GM12874 (cell line): Measurements from ENCODE around the gene SPOCK3.

Experiments
- TF ChIP-seq, protein P1 (sequence below): IDR thresholded peaks from 2 replicates; pipeline ENCODE4 v1.5.1; 2011; ENCODE audit warnings: low read depth, mild to moderate bottlenecking, control low read depth, low read length, moderate library complexity; ENCODE audit not compliant: insufficient read depth

Gene SPOCK3

DNA sequence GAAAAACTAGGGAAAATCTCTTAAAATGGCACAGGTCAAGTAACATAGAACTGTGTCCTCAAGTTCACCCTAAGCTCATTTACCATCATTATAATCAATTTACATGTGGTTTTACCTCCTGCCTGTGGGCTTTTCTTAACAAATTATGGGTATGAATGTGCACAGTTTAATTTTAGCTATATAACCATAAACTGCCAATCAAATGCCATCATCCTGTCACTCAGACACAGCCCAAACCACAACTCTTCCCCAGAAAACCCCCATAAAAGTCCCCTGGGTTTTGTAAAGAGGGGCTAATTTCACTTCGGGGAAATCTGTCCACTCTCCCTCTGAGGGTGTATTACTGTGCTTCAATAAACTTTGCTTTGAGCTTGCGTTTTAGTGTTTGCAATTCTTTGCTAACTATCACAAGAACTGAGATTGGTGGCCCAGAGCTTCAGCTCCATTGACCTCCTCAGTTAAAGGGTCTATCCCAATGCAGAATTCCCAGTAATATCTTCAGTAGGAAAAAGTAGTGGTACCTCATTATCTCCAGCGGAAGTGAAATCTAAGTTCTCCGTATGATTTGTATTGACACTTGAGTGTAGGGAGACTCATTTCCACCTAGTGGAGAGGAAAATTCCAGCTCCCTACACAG lies 394.6 kb downstream of the SPOCK3 start:
- TF ChIP-seq, protein P1, sequence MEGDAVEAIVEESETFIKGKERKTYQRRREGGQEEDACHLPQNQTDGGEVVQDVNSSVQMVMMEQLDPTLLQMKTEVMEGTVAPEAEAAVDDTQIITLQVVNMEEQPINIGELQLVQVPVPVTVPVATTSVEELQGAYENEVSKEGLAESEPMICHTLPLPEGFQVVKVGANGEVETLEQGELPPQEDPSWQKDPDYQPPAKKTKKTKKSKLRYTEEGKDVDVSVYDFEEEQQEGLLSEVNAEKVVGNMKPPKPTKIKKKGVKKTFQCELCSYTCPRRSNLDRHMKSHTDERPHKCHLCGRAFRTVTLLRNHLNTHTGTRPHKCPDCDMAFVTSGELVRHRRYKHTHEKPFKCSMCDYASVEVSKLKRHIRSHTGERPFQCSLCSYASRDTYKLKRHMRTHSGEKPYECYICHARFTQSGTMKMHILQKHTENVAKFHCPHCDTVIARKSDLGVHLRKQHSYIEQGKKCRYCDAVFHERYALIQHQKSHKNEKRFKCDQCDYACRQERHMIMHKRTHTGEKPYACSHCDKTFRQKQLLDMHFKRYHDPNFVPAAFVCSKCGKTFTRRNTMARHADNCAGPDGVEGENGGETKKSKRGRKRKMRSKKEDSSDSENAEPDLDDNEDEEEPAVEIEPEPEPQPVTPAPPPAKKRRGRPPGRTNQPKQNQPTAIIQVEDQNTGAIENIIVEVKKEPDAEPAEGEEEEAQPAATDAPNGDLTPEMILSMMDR, result no peak

DNA sequence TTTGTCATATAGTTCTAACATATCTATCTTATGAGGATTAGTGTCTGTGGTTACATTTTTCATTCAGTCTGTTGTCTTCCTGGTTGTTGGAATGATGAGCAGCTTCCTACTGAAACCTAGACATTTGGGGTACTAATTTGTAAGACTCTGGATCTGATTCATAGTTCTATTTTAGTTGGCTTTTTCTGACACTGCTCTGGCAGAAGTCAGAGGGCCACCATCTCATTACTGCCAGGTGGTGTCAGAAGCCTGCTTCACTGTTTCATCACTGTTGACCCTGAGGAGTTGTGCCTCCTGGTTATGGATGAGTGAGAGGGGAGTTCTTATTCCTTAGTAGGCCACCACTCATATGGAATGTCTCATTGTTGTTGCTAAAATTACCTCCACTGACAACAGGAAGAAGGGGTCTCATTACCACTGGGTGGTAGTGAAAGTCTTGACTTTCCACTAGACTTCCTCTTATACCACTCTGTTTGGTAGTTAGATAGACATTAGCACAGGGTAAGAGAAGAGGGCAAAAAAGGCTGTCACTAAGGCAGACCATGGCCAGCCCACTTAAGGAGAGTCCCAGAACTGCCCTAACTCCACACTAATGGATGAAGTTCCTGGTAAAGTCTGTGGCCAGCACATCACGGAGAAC lies 395.2 kb downstream of the SPOCK3 start:
- TF ChIP-seq, protein P1, result no peak

DNA sequence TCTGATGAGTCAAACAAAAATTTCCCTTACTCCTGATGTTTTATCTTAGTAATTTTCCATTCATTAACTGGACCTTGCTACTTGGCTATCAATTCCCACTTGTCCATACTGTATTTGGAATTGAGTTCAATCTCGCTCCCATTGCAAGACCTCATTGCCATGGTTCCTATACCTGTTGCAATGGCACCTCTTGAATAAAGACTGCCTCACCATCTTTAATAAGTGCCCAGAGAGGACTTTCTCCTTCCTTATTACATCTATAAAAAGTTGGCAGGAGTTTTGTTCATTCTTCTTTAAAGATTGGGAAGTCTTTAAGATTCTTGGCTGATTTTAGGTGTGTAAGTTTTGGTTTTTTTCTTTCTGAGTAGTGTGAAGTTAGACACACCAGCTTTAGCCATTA lies 397.4 kb downstream of the SPOCK3 start:
- TF ChIP-seq, protein P1, result no peak

DNA sequence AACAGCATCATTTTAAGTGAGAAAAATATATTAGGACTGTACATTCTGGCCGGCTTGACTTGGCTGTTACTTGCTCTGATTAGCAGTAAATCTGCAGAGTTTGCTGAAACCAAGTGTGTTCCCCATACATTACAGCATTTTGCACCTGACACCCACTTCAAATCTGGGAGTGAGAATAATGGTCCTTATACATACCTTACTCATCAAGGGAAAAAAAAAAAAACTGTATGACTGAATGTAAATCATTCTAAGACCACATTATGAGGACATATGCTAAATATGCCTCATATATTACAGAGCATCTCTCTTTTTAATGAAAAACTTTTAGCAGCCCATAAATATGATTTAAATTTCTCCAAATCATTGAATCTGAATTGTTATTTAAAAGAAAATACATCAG lies 406.7 kb downstream of the SPOCK3 start:
- TF ChIP-seq, protein P1, result no peak

DNA sequence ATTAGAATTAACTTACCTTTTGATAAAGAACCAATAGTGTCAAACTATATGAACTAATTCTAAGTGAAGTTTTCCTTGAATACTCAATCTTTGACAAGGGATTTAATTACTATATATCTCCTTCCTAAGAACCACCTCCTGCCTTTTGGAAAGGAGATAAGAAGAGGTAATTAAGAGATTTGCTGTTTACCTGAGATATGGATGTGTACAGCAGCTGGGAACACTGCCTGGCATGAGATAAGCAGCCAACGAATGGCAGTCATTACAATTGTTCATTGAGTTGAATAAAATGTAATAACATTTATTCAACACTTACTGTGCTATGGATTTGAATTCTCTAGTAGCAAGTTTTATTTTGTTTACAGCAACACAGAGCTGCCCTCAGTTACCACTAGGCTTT lies 407.1 kb downstream of the SPOCK3 start:
- TF ChIP-seq, protein P1, result no peak

DNA sequence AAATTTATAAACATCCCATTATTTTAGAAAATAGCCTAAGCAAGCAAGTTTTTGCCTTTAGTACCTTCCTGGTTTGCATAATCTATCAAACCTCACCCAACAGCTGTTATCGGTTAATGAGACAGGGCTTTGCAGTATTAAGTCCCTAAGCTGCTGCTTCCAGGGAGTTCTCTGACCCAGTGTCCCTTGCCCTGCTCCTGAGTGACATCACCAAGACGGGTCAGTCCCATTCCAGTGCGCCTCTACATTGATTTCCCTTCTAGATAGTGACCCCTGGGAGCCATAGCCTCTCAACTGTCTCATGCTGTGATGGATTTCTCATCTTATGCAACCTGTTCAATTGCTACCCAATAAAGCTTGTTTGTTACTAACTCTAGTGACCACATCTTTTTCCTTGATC lies 410.4 kb downstream of the SPOCK3 start:
- TF ChIP-seq, protein P1, result no peak

DNA sequence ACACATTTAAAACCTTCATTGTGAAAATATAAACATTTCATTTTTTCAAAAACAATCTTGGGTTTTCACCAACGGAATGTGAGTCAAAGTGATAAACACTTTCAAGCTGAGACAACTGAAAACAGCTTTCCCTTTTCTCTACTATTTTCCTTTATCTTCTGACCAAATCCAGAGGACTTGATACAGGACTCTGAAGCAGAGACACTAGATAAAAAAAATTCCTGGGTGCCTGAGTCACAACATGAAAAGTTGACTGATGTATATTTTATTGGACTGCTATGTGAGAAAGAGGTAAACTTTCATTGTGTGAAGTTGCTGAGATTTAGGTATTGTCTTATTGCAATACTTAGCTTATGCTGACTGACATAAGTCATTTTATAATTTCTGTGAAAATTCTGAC lies 411.2 kb downstream of the SPOCK3 start:
- TF ChIP-seq, protein P1, result no peak
